GM12878 (cell line): ENCODE data around the gene OR10G8. TPM values are rescaled to one million over a fixed set of nuclear protein-coding genes. Genes with fewer than 3 reads are reported as not detected.
A peak's percentile ranks its signal among the peaks of the same experiment; 100 is the strongest.

Experiments used
- ATF7 ChIP-seq: fragments of 450-650 bp; IDR thresholded peaks from 2 replicates; pipeline ENCODE4 v1.6.1; 2016; ENCODE audit warnings: low read depth, mild to moderate bottlenecking
- CBFB ChIP-seq: IDR thresholded peaks from 2 replicates; pipeline ENCODE4 v1.6.1; 2016; ENCODE audit warnings: antibody characterized with exemption, low read depth
- CEBPZ ChIP-seq: fragments of 150-350 bp; IDR thresholded peaks from 2 replicates; pipeline ENCODE4 v1.6.1; 2016; ENCODE audit warnings: low read depth, low read length
- ETV6 ChIP-seq, 2 experiments: fragments of 450-650 bp in 1 of 2; IDR thresholded peaks in 1 of 2; conservative IDR thresholded peaks in 1 of 2; 2 replicates each; pipeline ENCODE4 v1.6.1; 2014; ENCODE audit warnings: antibody characterized with exemption in 1 of 2, borderline replicate concordance in 1 of 2, low read depth in 1 of 2, mild to moderate bottlenecking in 1 of 2, moderate library complexity in 1 of 2
- JUND ChIP-seq: IDR thresholded peaks from 2 replicates; pipeline ENCODE4 v1.6.1; 2012; ENCODE audit warnings: low read depth, mild to moderate bottlenecking, low read length, improper control_type of control experiment, moderate library complexity
- MYC ChIP-seq: IDR thresholded peaks from 2 replicates; pipeline ENCODE4 v1.6.1; 2011; ENCODE audit warnings: mild to moderate bottlenecking, low read length, moderate library complexity, inconsistent platforms; ENCODE audit not compliant: insufficient read depth, insufficient replicate concordance, insufficient read length, severe bottlenecking
- PBX3 ChIP-seq: IDR thresholded peaks from 2 replicates; pipeline ENCODE4 v1.6.1; 2011; ENCODE audit warnings: mild to moderate bottlenecking, low read depth, low read length, moderate library complexity; ENCODE audit not compliant: insufficient replicate concordance
- POLR2AphosphoS2 ChIP-seq: IDR thresholded peaks from 2 replicates; pipeline ENCODE4 v1.6.1; 2011; ENCODE audit warnings: low read depth, mild to moderate bottlenecking, low read length, improper control_type of control experiment, moderate library complexity
- RAD51 ChIP-seq: fragments of 450-650 bp; IDR thresholded peaks from 2 replicates; pipeline ENCODE4 v1.6.1; 2016; ENCODE audit warnings: moderate library complexity, mild to moderate bottlenecking, inconsistent platforms
- RELB ChIP-seq: fragments of 450-650 bp; IDR thresholded peaks from 2 replicates; pipeline ENCODE4 v1.6.1; 2017; ENCODE audit warnings: low read depth, mild to moderate bottlenecking, moderate library complexity
- SIN3A ChIP-seq: IDR thresholded peaks from 2 replicates; pipeline ENCODE4 v1.6.1; 2012; ENCODE audit warnings: low read depth, low read length, improper control_type of control experiment
- SMAD5 ChIP-seq: IDR thresholded peaks from 2 replicates; pipeline ENCODE4 v1.6.1; 2016; ENCODE audit warnings: antibody characterized with exemption, low read depth
- SP1 ChIP-seq: IDR thresholded peaks from one replicate; pipeline ENCODE4 v1.6.1; 2011; ENCODE audit warnings: low read depth, low read length
- SUPT20H ChIP-seq: IDR thresholded peaks from 2 replicates; pipeline ENCODE4 v1.6.1; 2011; ENCODE audit warnings: low read depth, mild to moderate bottlenecking, low read length, moderate library complexity, borderline replicate concordance; ENCODE audit not compliant: control insufficient read depth
- TARDBP ChIP-seq: IDR thresholded peaks from 2 replicates; pipeline ENCODE4 v1.6.1; 2016; ENCODE audit warnings: borderline replicate concordance
- USF1 ChIP-seq: IDR thresholded peaks from 2 replicates; pipeline ENCODE4 v1.6.1; 2011; ENCODE audit warnings: borderline replicate concordance, low read depth, mild to moderate bottlenecking, moderate library complexity, mixed read lengths, low read length; ENCODE audit not compliant: insufficient read depth; ENCODE audit errors: extremely low read length
- ZBTB33 ChIP-seq: fragments of 450-650 bp; IDR thresholded peaks from 2 replicates; pipeline ENCODE4 v1.6.1; 2017; ENCODE audit warnings: mild to moderate bottlenecking
- ZNF207 ChIP-seq: fragments of 450-650 bp; IDR thresholded peaks from 2 replicates; pipeline ENCODE4 v1.6.1; 2014; ENCODE audit warnings: antibody characterized with exemption, mild to moderate bottlenecking, borderline replicate concordance
- polyA plus RNA-seq, 11 experiments: library from polyadenylated mRNA; depleted of rRNA in 4 of 11; unstranded in 6 of 11; stranded (reverse) in 5 of 11; fragments of >200 nt; fragmentation: Nextera tagmentation in 4 of 11; fragmentation: Illumina TruSeq in 1 of 11; extraction: Ambion mirVana in 4 of 11; extraction: Trizol in 1 of 11; gene quantifications; 1 replicate in 1 of 11; 2 replicates in 10 of 11; pipeline versions ENCODE4 v1.2.1 to v1.2.3, GENCODE V29; 2011 to 2016; ENCODE audit warnings: inconsistent platforms in 2 of 11, missing spikeins in 2 of 11, low read depth in 1 of 11
- total RNA-seq, 4 experiments: library from RNA; depleted of rRNA in 3 of 4; stranded (reverse); fragments of >200 nt in 3 of 4; fragmentation: Illumina TruSeq in 1 of 4; extraction: Trizol in 1 of 4; gene quantifications; 2 replicates each; pipeline versions ENCODE4 v1.2.1 to v1.2.3, GENCODE V29; 2013 to 2021

Gene OR10G8
- total and polyA plus RNA-seq, 10 of the 15 experiments (the other 5 are each of a cell fraction or from before 2014, with no cell fraction given) = not detected

GRCh38 chr11:124070915-124071622, 44.5 kb downstream of the OR10G8 start (continued):
- TF ChIP-seq RAD51 (no peak), SUPT20H (no peak), SIN3A (no peak), ATF7 (peak; percentile 83), ETV6 (conservative IDR thresholded peaks at IDR 0.05 in 1 of 2, IDR thresholded peaks at IDR 0.05 in 1 of 2; ENCODE audit: borderline replicate concordance in 1 of 2, low read depth in 1 of 2) (peak in 1 of 2 experiments; percentile 83; a peak in 1 of 4 replicates), PBX3 (no peak), USF1 (no peak), SP1 (peak; percentile 35), CBFB (0 out of 2 replicates have a peak, but pooled peaks have one; percentile 53), MYC (no peak), CEBPZ (no peak), RELB (peak; percentile 81), TARDBP (no peak), ZNF207 (no peak), ZBTB33 (no peak), SMAD5 (no peak), POLR2AphosphoS2 (no peak), JUND (no peak)
